Stomach (tissue), 9 donors: ENCODE measurements around the gene DST. TPM values are rescaled to one million over a fixed set of nuclear protein-coding genes. Genes with fewer than 3 reads are reported as not detected.

Experiments used
- DNase-seq, 2 donors: peaks; one replicate each; pipeline versions ENCODE4 v3.0.0 to v3.0.0-alpha.2; 2013 to 2019
- H3K27ac ChIP-seq, 5 donors: fragments of 200-600 bp in 4 of 5; sonication (generic) in 4 of 5; one replicate each; pipeline ENCODE4 v1.5.1; 2013 to 2019; ENCODE audit warnings: mild to moderate bottlenecking in 1 of 5, moderate library complexity in 1 of 5
- H3K27me3 ChIP-seq, 3 donors: fragments of 200-600 bp; sonication (generic); one replicate each; pipeline ENCODE4 v1.5.1; 2017 to 2019; ENCODE audit warnings: mixed run types in 1 of 3
- H3K36me3 ChIP-seq, 4 donors: fragments of 200-600 bp; sonication (generic); 1 replicate in 3 of 4; 2 replicates in 1 of 4; pipeline ENCODE4 v1.5.1; 2016 to 2019
- H3K4me1 ChIP-seq, 4 donors: fragments of 200-600 bp; sonication (generic); one replicate each; pipeline ENCODE4 v1.5.1; 2016 to 2019
- H3K4me3 ChIP-seq, 4 donors: fragments of 200-600 bp; sonication (generic) in 3 of 4; one replicate each; pipeline ENCODE4 v1.5.1; 2016 to 2019; ENCODE audit warnings: mild to moderate bottlenecking in 1 of 4
- H3K9me3 ChIP-seq, 4 donors: fragments of 200-600 bp; sonication (generic); one replicate each; pipeline ENCODE4 v1.5.1; 2016 to 2019
- EP300 ChIP-seq: sonication (generic); formaldehyde crosslinking; IDR thresholded peaks from one replicate; pipeline ENCODE4 v1.6.1; 2017; ENCODE audit warnings: antibody characterized with exemption
- POLR2A ChIP-seq, 4 donors: fragments of 450-650 bp; IDR thresholded peaks; one replicate each; pipeline ENCODE4 v1.6.1; 2016; ENCODE audit warnings: antibody characterized with exemption in 4 of 4, control low read depth in 2 of 4, mild to moderate bottlenecking in 1 of 4, moderate library complexity in 1 of 4
- POLR2AphosphoS5 ChIP-seq, 3 donors: sonication (generic); formaldehyde crosslinking; IDR thresholded peaks; one replicate each; pipeline ENCODE4 v1.6.1; 2016; ENCODE audit warnings: antibody characterized with exemption in 3 of 3
- WGBS, 5 donors: extraction: QIAGEN DNeasy Blood & Tissue Kit in 3 of 5; methylation state at CpG; one replicate each; pipeline versions ENCODE4 v1.1.5 to v1.1.7; 2013 to 2018; 5-methylcytosine and 5-hydroxymethylcytosine counted together
- intact Hi-C: fragments of 100-400 bp; cut with DNase I; formaldehyde crosslinking; loops from one replicate; pipeline ENCODE4 v1.15.1; 2023; ENCODE audit warnings: low total_unique reads
- polyA plus RNA-seq, 3 donors: library from polyadenylated mRNA; stranded (reverse); fragments of 200-250 nt; gene quantifications; one replicate each; pipeline ENCODE4 v1.2.3, GENCODE V29; 2013
- total RNA-seq, 5 donors: library from RNA; depleted of rRNA; stranded (reverse); fragments of >200 nt; gene quantifications; one replicate each; pipeline versions ENCODE4 v1.1.0 to v1.2.3, GENCODE V29; 2014 to 2016
- TF ChIP-seq, protein P1 (sequence below), 7 experiments: fragments of 450-650 bp in 4 of 7; fragments of 200-600 bp in 3 of 7; sonication (generic) in 3 of 7; IDR thresholded peaks; one replicate each; pipeline ENCODE4 v1.5.1; 2016 to 2019; ENCODE audit warnings: antibody characterized with exemption in 7 of 7, control low read depth in 2 of 7, mild to moderate bottlenecking in 1 of 7
- donor health status: healthy with polysubstance abuse.
- donor health status: Bipolar disorder and iron deficiency.
- donor health status: healthy.

DST gene
- total and polyA plus RNA-seq, 8 donors, result 16.3 to 623 (median 200) TPM

DNA sequence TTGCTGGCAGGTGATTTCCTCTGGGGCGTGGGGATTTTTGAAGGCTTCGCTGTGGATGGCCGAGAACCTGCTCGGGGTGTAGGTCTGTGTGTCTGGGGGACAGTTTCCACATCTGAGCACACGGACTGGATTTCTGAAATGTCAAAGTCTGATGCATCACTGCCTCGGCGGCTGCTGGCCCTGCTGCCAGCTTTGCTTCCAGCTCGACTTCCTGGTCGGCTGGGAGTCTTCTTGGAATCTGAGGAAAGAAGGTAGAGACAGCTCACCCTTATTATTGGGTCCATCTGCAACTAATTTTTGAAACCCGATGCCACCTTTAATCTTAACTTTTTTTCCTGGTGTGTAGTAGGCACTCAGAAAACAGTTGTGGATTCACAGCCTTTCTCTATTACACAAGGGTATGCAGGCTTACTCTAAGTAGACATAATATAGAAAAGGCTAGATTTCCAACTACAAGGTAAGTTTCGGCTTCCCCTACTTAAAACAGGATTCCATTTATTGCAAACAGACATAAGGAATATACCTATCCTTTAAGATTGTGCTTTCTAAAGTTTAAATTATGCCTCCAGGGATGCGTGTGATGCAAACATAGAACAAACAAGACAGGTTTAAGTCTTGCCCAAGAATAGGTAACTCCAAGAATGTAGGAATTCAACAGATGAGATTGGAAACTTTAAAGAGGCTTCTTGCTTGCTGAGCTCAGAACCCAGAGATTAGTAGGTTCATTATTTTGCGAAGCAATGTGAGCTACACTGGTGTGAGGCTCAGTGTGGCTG, 183.5 kb downstream of the DST start:
- intact Hi-C loops, result no loop called here
- TF ChIP-seq, protein P1, sequence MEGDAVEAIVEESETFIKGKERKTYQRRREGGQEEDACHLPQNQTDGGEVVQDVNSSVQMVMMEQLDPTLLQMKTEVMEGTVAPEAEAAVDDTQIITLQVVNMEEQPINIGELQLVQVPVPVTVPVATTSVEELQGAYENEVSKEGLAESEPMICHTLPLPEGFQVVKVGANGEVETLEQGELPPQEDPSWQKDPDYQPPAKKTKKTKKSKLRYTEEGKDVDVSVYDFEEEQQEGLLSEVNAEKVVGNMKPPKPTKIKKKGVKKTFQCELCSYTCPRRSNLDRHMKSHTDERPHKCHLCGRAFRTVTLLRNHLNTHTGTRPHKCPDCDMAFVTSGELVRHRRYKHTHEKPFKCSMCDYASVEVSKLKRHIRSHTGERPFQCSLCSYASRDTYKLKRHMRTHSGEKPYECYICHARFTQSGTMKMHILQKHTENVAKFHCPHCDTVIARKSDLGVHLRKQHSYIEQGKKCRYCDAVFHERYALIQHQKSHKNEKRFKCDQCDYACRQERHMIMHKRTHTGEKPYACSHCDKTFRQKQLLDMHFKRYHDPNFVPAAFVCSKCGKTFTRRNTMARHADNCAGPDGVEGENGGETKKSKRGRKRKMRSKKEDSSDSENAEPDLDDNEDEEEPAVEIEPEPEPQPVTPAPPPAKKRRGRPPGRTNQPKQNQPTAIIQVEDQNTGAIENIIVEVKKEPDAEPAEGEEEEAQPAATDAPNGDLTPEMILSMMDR (IDR thresholded peaks at IDR 0.05), result no peak
- TF ChIP-seq POLR2AphosphoS5 (IDR thresholded peaks at IDR 0.05) (no peak), POLR2A (IDR thresholded peaks at IDR 0.05) (no peak), EP300 (no peak)
- Histone ChIP-seq H3K4me1 (no peaks in the 10 kb centered on the region), H3K27ac (no peak overlapping the region), H3K27me3 (no peaks in the 10 kb centered on the region), H3K4me3 (no peak overlapping the region), H3K9me3 (no peaks in the 10 kb centered on the region), H3K36me3 (peaks cover 32 to 75% (median 66%) of the 10 kb centered on the region in 4 donors)
- no peak for DNase-seq
- WGBS, 5 donors, result 85 to 96% (median 92%) methylated on average over 13 of the region's 13 CpGs

DNA sequence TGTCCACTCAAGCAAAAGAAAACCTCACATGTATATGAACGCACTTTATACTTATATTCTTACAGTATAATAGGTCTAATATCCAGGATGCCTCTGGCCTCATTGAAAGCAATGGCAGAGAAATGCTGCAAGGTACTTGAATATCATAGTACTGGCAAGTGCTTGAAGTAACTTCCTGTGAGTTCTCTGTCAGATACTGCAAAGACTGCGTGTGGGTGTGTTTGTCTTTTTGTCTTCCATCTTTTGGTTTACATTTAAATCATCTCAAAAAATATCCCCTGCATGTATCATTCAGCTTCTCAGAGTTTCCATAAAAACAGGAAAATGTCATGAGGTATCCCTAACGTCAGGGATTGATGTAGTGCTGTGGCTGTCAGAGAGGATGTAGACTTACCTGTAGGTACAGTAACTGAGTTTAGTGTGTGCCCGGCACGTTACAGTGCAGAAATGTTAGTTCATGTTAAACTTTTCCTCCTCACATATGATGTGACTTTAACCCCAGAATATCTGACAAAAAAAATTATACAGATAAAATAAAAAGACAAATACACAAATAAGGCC, 184.3 kb downstream of the DST start:
- intact Hi-C loops, result no loop called here
- no peak for DNase-seq
- H3K9me3 ChIP-seq, result no peaks in the 10 kb centered on the region
- no peaks in the 10 kb centered on the region for H3K27me3 ChIP-seq
- WGBS, 5 donors, result 72 to 88% (median 81%) methylated on average over 5 of the region's 5 CpGs
- TF ChIP-seq EP300, result no peak
- peaks cover 26 to 67% (median 57%) of the 10 kb centered on the region in 4 donors for H3K36me3 ChIP-seq
- H3K4me3 ChIP-seq, result no peak overlapping the region
- no peak overlapping the region for H3K27ac ChIP-seq
- no peaks in the 10 kb centered on the region for H3K4me1 ChIP-seq

DNA sequence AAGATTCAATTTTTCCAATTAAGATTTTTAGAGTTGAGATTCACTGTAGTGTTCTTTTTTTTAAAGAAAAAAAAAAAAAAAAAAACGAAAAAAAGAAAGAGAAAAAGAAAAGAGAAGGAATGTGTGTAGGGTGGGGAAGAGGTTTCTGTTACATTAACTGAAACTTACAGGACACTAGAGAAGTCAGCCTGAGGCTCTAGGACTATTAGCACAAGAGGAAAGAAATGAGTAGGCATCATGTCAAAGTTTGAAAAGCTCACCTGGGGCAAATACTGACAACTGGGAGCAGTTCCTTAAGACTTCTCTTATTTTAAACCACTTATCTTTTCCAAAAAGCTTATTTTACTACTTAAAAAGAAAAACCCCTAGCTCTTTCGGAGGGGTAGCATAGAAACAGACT, 185.9 kb downstream of the DST start:
- Histone ChIP-seq H3K4me3 (no peak overlapping the region), H3K36me3 (peaks cover 24 to 50% (median 41%) of the 10 kb centered on the region in 4 donors), H3K27ac (no peak overlapping the region), H3K27me3 (no peaks in the 10 kb centered on the region), H3K9me3 (no peaks in the 10 kb centered on the region), H3K4me1 (no peaks in the 10 kb centered on the region)
- intact Hi-C loops, result no loop called here
- TF ChIP-seq EP300, result no peak
- no peak for DNase-seq
- 66 to 81% (median 71%) methylated on average over 2 of the region's 2 CpGs for WGBS, 5 donors

DNA sequence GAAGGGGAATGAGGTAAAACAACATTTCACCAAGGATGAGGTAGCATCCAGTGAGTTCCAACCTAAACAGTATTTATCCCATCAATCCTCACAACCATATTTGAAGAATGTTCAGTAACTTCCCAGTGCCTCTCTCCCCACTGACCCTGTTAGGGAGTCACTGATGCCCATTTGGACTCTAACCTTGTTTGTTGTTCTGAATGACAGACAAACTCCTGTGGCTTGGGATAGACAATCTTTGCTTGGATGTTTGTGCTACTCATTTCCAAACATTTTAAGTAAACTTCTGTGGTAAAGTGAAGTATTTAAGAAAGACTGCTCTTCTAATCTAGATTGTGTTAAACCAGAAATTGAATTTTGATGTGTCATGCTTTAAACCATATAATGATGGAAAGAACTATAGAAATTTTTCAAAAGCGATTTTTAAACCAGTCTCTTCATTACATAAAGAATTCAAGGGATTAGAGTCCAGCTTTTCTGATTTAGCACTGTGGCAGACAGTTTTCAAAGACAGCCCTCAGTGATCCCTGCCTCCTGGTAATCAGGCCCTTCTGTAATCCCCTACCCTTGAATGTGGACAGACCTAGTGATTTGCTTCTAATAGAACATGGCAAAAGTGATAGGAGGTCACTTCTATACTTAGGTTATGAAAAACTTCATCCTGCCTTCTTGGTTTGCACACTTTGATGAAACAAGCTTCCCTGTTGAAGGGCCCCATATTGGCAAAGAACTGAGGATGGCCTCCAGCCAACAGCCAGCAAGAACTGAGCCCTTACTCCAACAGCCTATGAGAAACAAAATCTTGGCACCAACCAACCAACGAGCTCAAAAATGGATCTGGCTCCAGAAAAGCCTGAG, 191.6 kb downstream of the DST start:
- peak in 1 of 3 donors; percentile 1 for TF ChIP-seq POLR2AphosphoS5 (IDR thresholded peaks at IDR 0.05)
- TF ChIP-seq, protein P1 (IDR thresholded peaks at IDR 0.05), result no peak
- H3K4me1 ChIP-seq, result peaks cover 0 to 11% (median 3%) of the 10 kb centered on the region in 4 donors
- H3K9me3 ChIP-seq, result no peaks in the 10 kb centered on the region
- H3K4me3 ChIP-seq, result no peak overlapping the region
- H3K27me3 ChIP-seq, result no peaks in the 10 kb centered on the region
- peaks cover 0 to 2% (median under 1%) of the 10 kb centered on the region in 4 donors for H3K36me3 ChIP-seq
- WGBS, 5 donors, result 36 to 57% (median 48%) methylated on average over 2 of the region's 2 CpGs
- intact Hi-C loops, result no loop called here
- peak; percentile 76 to 77 for DNase-seq
- H3K27ac ChIP-seq, result peak overlapping the region in 1 of 5 donors; percentile 42

DNA sequence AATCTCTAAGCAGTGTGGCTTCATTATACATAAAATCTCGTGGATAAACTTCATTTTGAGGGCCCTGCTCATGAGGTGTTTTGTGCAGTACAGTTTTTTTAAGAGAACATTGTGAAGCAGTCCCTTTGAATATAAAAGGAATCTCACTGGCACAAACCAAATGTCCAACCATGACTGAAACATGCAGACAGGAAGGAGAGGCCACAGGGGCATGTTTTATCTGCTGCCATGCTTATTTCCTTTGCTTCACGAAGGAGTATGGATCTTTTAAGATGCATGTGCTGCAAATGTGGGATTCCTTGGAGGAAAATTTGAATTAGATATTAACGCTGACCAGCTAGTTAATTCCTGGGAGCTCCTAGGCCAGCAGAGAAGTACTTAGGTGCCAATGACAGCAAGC, 192.3 kb downstream of the DST start:
- H3K27ac ChIP-seq, result no peak overlapping the region
- TF ChIP-seq POLR2A (IDR thresholded peaks at IDR 0.05), result no peak
- TF ChIP-seq, protein P1 (IDR thresholded peaks at IDR 0.05), result no peak
- no peak for TF ChIP-seq POLR2AphosphoS5 (IDR thresholded peaks at IDR 0.05)
- no peak for TF ChIP-seq EP300
- intact Hi-C loops, result no loop called here
- H3K4me1 ChIP-seq, result peaks cover 0 to 11% (median 5%) of the 10 kb centered on the region in 4 donors
- H3K4me3 ChIP-seq, result no peak overlapping the region
- no peaks in the 10 kb centered on the region for H3K9me3 ChIP-seq
- WGBS, 5 donors, result 73 to 85% (median 78%) methylated on average over 3 of the region's 3 CpGs
- no peaks in the 10 kb centered on the region for H3K36me3 ChIP-seq
- no peaks in the 10 kb centered on the region for H3K27me3 ChIP-seq
- DNase-seq, result no peak
